GM19099 (cell line): ENCODE measurements around the gene RNU1-2.

Experiments
- POLR2A ChIP-seq: IDR thresholded peaks from 3 replicates; pipeline ENCODE4 v1.6.1; 2011; ENCODE audit warnings: low read depth; ENCODE audit not compliant: insufficient read length; ENCODE audit errors: extremely low read depth

The RNU1-2 gene

DNA sequence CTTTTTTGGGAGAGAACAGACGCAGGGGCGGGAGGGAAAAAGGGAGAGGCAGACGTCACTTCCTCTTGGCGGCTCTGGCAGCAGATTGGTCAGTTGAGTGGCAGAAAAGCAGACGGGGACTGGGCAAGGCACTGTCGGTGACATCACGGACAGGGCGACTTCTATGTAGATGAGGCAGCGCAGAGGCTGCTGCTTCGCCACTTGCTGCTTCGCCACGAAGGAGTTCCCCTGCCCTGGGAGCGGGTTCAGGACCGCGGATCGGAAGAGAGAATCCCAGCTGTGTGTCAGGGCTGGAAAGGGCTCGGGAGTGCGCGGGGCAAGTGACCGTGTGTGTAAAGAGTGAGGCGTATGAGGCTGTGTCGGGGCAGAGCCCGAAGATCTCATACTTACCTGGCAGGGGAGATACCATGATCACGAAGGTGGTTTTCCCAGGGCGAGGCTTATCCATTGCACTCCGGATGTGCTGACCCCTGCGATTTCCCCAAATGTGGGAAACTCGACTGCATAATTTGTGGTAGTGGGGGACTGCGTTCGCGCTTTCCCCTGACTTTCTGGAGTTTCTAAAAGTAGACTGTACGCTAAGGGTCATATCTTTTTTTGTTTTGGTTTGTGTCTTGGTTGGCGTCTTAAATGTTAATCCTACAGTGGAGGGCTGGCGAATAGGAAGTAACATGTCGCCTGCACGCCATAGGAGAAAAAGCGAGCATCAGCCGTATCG is at the start of gene RNU1-2:
Gene RNU1-2, plus strand, starts transcription at position 383 of the 718 bp plus-strand sequence.
- peak; percentile 95 for TF ChIP-seq POLR2A

- TF ChIP-seq POLR2A = no peak
These were observed 12.8 kb upstream of the RNU1-2 start for GRCh38 chr1:16882986-16883385.

GRCh38 chr1:16886860-16887605 is 8.7 kb upstream of the RNU1-2 start:
- TF ChIP-seq POLR2A = no peak

GRCh38 chr1:16888860-16889816 is 6.6 kb upstream of the RNU1-2 start:
- TF ChIP-seq POLR2A = no peak

DNA sequence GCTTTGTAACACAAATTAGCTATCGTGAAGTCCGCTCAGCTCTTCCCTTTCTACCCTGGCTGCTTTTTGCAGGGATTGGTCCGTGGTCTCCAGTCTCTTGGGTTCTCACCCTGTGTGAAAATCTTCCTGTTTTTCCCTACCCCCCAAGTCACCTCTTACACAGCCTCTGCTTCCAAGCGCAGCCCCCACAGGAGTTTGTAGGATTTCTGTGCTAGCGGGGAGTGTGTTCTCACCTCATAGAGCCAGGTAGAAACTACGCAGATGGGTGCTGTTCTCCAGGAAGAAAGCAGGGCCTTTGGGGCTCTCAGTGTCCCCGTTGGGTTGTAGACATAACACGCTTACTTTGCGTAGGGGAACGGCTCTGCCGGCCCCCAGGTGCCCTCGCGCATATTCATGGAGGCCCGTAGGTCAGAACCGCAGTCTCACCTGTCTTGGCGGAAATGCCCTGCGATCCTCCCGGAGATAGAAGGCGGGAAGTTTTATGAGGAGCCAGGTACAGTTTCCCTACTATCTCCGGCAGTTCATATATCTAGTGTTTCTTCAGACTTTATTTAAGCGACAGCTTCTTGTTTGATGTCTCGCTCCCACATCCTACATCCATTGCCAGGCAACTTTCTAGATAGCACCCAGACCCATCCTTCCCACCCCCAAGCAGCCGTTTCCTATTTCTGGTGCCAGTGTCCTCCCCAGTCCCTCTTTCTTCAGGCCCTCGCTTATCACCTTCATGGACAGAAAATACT is 706 bp downstream of the RNU1-2 start:
- peak; percentile 83 for TF ChIP-seq POLR2A

DNA sequence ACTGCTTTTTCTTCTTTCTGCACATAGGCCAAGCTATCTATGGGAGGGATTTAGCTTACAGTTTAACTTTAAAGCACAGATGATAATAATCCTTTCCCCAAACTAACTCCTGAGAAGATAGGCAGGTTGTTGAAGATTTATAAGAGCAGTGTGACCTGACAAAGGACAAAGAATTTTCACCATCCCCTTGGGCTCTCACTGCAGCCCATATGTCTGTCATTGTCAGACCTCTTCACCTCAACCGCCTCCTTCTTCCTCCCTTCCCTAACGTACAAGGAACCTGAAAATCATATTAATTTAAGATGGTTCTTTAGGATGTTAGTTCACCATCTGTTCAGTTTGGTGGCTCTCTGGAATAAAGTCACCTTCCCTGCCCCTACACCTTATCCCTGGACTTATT is 5.0 kb downstream of the RNU1-2 start:
- TF ChIP-seq POLR2A = no peak

- no peak for TF ChIP-seq POLR2A
These were observed 7.3 kb downstream of the RNU1-2 start for GRCh38 chr1:16903054-16903453.

DNA sequence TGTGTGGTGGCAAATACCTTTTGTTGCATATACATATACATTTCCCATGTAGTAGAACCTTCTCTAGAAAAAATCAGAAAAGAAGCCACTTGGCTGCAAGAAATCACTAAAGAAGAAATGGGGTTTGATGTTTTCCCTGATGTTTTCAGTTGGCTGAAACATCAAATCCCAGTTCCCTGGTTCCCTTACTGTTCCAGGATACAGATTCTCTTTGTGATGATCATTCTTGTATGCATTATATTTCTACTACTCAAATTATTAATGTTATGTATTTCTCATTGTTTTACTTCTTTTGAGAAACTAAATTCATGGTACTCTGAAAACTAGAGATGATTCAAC is 7.6 kb downstream of the RNU1-2 start:
- TF ChIP-seq POLR2A = no peak

DNA sequence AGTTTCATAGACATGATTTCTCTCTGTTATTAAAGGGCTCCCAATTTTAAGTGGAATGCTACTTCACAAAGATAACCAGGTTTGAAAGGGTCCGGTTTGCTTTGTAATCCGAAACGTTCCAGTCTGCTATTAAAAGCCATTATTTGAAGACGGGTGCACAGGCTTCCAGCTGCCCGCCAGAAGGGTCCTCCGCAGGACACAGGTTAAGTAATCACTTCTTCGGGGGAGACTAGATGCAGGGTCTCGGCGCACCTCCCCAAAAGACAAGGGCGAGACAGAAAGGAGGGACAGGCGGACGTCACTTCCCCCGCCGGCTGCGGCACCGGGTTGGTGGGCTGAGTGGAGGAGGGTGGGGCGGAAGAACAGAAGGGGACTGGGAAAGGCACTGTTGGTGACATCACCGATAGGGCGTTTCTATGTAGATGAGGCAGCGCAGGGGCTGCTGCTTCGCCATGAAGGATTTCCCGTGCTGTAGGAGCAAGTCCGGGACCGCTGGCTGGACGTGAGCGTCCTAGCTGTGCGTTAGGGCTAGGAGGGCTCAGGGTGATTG is 8.9 kb downstream of the RNU1-2 start:
- TF ChIP-seq POLR2A = no peak

- TF ChIP-seq POLR2A = peak; percentile 100
These were observed 9.5 kb downstream of the RNU1-2 start for GRCh38 chr1:16905110-16905867.

DNA sequence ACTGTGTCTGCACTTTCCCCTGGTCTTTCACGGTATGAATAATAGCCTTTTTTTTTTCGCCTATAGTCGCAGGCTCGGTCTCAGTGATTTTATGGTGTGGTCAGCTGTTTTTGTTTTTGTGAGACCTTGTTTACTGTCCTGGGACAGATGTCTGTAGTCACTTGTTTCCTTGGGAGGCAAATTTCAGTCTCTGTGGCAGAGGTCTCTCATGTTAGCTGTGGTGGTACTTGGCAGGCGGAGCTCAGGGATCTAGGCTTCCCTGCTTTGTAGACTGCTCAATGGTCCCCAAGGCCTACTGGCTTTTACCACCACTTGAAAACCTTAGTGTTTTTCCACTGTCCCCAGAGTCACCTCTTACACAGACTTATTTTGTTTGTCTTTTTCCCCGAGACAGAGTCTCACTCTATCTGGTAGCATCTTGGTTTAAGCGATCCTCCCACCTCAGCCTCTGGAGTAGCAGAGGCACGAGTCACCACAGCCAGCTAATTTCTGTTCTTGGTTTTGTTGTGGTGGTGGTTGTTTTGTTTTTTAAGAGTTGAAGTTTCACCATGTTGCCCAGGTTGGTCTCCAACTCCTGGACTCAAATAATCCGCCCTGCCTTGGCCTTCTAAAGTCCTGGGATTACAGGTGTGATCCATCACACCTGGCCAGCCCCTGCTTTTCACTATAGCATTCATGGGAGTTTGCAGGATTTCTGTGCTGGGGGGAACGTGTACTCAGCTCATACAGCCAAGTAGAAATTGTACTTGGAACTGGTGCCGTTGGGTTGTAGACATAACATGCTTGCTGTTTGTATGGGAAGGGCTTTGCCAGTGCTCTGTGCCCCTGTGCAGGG is 10.3 kb downstream of the RNU1-2 start:
- no peak for TF ChIP-seq POLR2A

GRCh38 chr1:16906873-16907272 is 11.1 kb downstream of the RNU1-2 start:
- no peak for TF ChIP-seq POLR2A
